Myocyte (in vitro differentiated cells): Measurements from ENCODE around the gene DEXI. TPM values are rescaled to one million over a fixed set of nuclear protein-coding genes. Genes with fewer than 3 reads are reported as not detected.
"Not testable (repeated sequence)": the region's sequence is repeated elsewhere in the genome, so short reads cannot be mapped to it uniquely, and the experiment has no call there.

Source experiments
- DNase-seq: peaks from one replicate; pipeline ENCODE4 v3.0.0-alpha.2; 2012; ENCODE audit warnings: low read depth
- total RNA-seq: library from RNA; depleted of rRNA; stranded (reverse); fragments of >200 nt; gene quantifications from 2 replicates; pipeline ENCODE4 v1.2.3, GENCODE V29; 2014

The DEXI gene
- total RNA-seq, 1 donor from 2014 or later, result 63.8 TPM

- no peak for DNase-seq
These were observed 14.7 kb downstream of the DEXI start for GRCh38 chr16:10927497-10928112.

GRCh38 chr16:10926867-10927266, 15.4 kb downstream of the DEXI start:
- DNase-seq, result no peak

- DNase-seq, result no peak
These were observed 16.2 kb downstream of the DEXI start for GRCh38 chr16:10926094-10926493.

- DNase-seq, result not testable (repeated sequence)
These were observed 17.0 kb downstream of the DEXI start for GRCh38 chr16:10925285-10925684.

GRCh38 chr16:10923650-10924214, 18.5 kb downstream of the DEXI start:
- DNase-seq, result peak; percentile 89

- peak; percentile 73 for DNase-seq
These were observed 19.1 kb downstream of the DEXI start for GRCh38 chr16:10923146-10923649.

- DNase-seq, result peak; percentile 70
These were observed 19.7 kb downstream of the DEXI start for GRCh38 chr16:10922328-10923145.

- peak; percentile 25 for DNase-seq
These were observed 20.5 kb downstream of the DEXI start for GRCh38 chr16:10921536-10922327.

GRCh38 chr16:10920726-10921427, 21.4 kb downstream of the DEXI start:
- peak; percentile 98 for DNase-seq

GRCh38 chr16:10919003-10919351, 23.3 kb downstream of the DEXI start:
- DNase-seq, result no peak

- DNase-seq, result peak; percentile 95
These were observed 23.8 kb downstream of the DEXI start for GRCh38 chr16:10918294-10919002.

GRCh38 chr16:10916534-10916933, 25.7 kb downstream of the DEXI start:
- DNase-seq, result no peak

GRCh38 chr16:10911267-10911666, 31.0 kb downstream of the DEXI start:
- no peak for DNase-seq

GRCh38 chr16:10907757-10908045, 34.6 kb downstream of the DEXI start:
- DNase-seq, result no peak

- DNase-seq, result no peak
These were observed 35.1 kb downstream of the DEXI start for GRCh38 chr16:10906914-10907756.

GRCh38 chr16:10906482-10906881, 35.8 kb downstream of the DEXI start:
- no peak for DNase-seq

- no peak for DNase-seq
These were observed 39.3 kb downstream of the DEXI start for GRCh38 chr16:10902999-10903398.

- no peak for DNase-seq
These were observed 45.1 kb downstream of the DEXI start for GRCh38 chr16:10897134-10897533.

- DNase-seq, result no peak
These were observed 45.5 kb downstream of the DEXI start for GRCh38 chr16:10896723-10897122.

GRCh38 chr16:10896165-10896564, 46.1 kb downstream of the DEXI start:
- DNase-seq, result no peak
